ENCODE measurements around the gene ZNF544. TPM values are rescaled to one million over a fixed set of nuclear protein-coding genes. Genes with fewer than 3 reads are reported as not detected.
A peak's percentile ranks its signal among the peaks of the same experiment; 100 is the strongest.

ZNF544 gene
- total RNA-seq (2014; rRNA removed; shearing (Covaris generic); ENCODE audit: low replicate concordance): 6.6 and 15.5 TPM in 2 replicates

DNA sequence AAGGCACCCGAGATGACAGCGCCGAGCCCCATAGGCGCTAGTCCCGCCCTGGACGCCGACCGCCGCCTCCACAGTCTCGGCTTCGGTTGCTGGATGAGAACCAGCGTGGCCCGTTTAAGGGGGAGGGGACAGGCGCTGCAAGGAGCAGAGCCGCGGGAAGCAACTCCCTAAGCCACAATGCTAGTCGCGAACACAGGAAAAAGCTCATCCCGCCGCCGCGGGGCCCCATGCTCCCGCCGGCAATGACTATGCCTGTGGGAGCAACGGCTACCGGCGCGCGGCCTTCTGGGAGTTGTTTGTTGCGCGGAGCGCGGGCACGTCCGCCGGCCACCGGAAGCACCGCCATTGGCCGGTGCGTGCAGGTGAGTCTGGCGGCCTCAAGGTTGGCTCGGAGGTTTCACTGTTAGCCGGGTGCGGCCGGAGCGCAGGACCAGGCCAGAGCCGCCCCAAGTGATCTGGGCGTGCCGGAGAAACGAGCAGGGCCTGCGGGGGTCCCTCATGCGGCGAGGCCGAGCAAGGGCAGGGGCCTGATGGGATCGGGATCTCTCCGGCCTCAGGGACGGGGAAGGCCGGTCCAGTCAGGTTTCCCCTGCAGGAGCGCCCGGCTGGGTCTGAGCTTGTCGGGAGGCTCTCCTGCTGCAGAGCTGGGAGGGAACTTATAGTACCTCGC is at the start of gene ZNF544:
Gene ZNF544 (plus strand): TSS at position 330 of the 670 bp plus-strand sequence. CDS start 15,110 bp downstream, outside the sequence.
- Histone ChIP-seq H3K4me3 (peak within 1 kb of the TSS; percentile 52), H3K36me3 (peaks cover 17% of the 10 kb centered on the region), H3K27me3 (no peaks in the 10 kb centered on the region), H3K9me3 (peaks cover 33% of the 10 kb centered on the region)
- DNase-seq: peak; percentile 64

- peak overlapping the region; percentile 59 for H3K4me3 ChIP-seq
- H3K9me3 ChIP-seq: peaks cover 59% of the 10 kb centered on the region
- peaks cover 5% of the 10 kb centered on the region; the same call in 1 of the 2 replicates for H3K36me3 ChIP-seq
- no peaks in the 10 kb centered on the region for H3K27me3 ChIP-seq
- peak; percentile 40 for DNase-seq
These were observed 46.7 kb upstream of the ZNF544 start for GRCh38 chr19:58181902-58182576.

DNA sequence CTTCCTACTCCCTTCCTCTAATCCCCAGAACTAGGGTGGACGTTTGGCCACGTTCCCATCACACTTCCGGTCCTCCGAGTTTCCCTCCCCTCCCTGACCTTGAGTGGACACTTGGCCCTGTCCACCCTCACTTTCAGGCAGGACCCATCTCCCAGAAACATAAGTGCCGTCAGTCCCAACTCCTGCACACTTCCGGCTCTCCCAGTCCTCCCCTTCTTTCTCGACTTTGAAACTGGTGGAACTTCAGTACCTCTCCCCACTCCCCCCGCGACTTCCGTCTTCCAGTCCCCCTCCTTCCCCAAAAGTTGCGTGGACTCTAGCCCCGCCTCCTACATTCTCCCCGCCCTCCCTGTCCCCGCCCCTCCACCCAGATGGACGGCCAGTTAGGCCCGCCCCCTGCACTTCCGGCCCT is 46.1 kb upstream of the ZNF544 start:
- Histone ChIP-seq H3K27me3 (no peaks in the 10 kb centered on the region), H3K4me3 (peak overlapping the region; percentile 59), H3K9me3 (peaks cover 56% of the 10 kb centered on the region), H3K36me3 (peaks cover 5% of the 10 kb centered on the region; the same call in 1 of the 2 replicates)
- DNase-seq: no peak

- H3K36me3 ChIP-seq: peaks cover 5% of the 10 kb centered on the region; the same call in 1 of the 2 replicates
- DNase-seq: peak; percentile 86
- no peaks in the 10 kb centered on the region for H3K27me3 ChIP-seq
- H3K9me3 ChIP-seq: peaks cover 55% of the 10 kb centered on the region
- peak within 1 kb of the TSS; percentile 59 for H3K4me3 ChIP-seq
These were observed 45.5 kb upstream of the ZNF544 start, which contains the start of gene ZNF274 for GRCh38 chr19:58182989-58183816. Gene ZNF274 (plus strand): TSS chr19:58183061. CDS start chr19:58183966, 905 bp downstream.

- DNase-seq: no peak
- no peaks in the 10 kb centered on the region for H3K27me3 ChIP-seq
- H3K9me3 ChIP-seq: peaks cover 56% of the 10 kb centered on the region
- peak overlapping the region; percentile 59 for H3K4me3 ChIP-seq
- peaks cover 5% of the 10 kb centered on the region; the same call in 1 of the 2 replicates for H3K36me3 ChIP-seq
These were observed 44.9 kb upstream of the ZNF544 start for GRCh38 chr19:58183817-58184215.

DNA sequence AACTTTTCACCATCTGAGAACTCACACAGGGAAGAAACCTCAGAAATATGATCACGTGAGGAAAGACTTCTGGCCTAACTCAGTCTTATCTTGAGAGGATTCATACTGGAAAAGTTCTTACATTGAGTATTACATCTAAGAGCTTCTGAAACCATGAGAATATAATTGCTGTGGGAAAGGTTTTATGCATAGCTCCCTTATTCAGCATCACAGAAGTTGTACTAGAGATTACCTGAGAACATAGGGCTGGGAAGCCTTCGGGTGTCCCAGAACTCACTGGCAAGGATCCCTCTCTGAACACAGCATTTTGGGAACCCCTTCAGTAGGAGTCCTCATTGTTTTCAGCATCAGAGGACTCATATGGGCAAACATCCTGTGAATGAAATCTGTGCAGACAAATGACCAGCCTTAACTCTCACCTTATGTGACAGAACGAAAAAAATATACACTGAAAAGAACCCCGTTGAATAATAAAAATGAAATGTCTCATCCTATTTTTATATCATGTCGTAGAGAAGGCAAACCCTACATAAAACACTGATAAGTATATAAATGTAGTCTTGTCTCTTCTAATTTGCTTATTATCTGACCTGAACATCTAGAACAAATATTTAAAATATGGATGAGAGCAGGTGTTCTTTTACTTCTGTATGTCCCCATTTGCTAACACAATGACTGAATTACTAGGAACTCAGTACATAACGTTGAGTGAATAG is 31.7 kb upstream of the ZNF544 start:
- no peak for DNase-seq
- Histone ChIP-seq H3K4me3 (no peak overlapping the region), H3K27me3 (no peaks in the 10 kb centered on the region), H3K36me3 (peaks cover 9% of the 10 kb centered on the region), H3K9me3 (peaks cover 59% of the 10 kb centered on the region)

- Histone ChIP-seq H3K27me3 (no peaks in the 10 kb centered on the region), H3K9me3 (peaks cover 36% of the 10 kb centered on the region), H3K4me3 (no peak overlapping the region), H3K36me3 (peaks cover 9% of the 10 kb centered on the region)
- no peak for DNase-seq
These were observed 24.8 kb upstream of the ZNF544 start for GRCh38 chr19:58203814-58204475.

DNA sequence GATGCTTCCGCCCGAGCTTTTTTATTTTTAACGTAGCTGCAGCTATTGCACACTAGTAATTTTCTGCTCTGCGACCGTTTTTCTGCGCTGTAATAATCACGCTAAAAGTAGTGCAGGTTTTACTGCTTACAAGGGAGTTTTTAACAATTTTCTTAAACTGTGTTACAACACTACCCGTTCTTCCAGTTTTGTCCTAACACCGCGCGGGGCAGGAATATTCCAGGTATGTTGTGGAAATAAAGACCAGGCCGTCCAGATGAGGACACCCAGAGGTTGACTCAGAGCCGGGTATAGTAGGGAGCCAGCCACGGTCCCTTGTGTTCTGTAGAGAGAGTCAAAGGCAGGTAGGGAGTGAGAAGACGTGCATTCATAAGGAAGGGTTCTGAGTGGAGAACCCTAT is 24.1 kb upstream of the ZNF544 start:
- H3K36me3 ChIP-seq: peaks cover 9% of the 10 kb centered on the region

GRCh38 chr19:58209577-58209976 is 19.1 kb upstream of the ZNF544 start:
- DNase-seq: no peak
- Histone ChIP-seq H3K36me3 (peaks cover 23% of the 10 kb centered on the region), H3K27me3 (no peaks in the 10 kb centered on the region), H3K9me3 (peaks cover 38% of the 10 kb centered on the region), H3K4me3 (no peak overlapping the region)

More for the DNA sequence above, 24.1 kb upstream of the ZNF544 start:
- DNase-seq: no peak
- no peaks in the 10 kb centered on the region for H3K27me3 ChIP-seq
- peaks cover 38% of the 10 kb centered on the region for H3K9me3 ChIP-seq
- no peak overlapping the region for H3K4me3 ChIP-seq

DNA sequence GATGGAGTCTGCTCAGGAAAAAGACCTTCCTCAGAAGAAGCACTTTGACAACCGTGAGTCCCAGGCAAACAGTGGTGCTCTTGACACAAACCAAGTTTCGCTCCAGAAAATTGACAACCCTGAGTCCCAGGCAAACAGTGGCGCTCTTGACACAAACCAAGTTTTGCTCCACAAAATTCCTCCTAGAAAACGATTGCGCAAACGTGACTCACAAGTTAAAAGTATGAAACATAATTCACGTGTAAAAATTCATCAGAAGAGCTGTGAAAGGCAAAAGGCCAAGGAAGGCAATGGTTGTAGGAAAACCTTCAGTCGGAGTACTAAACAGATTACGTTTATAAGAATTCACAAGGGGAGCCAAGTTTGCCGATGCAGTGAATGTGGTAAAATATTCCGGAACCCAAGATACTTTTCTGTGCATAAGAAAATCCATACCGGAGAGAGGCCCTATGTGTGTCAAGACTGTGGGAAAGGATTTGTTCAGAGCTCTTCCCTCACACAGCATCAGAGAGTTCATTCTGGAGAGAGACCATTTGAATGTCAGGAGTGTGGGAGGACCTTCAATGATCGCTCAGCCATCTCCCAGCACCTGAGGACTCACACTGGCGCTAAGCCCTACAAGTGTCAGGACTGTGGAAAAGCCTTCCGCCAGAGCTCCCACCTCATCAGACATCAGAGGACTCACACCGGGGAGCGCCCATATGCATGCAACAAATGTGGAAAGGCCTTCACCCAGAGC is 16.2 kb upstream of the ZNF544 start:
- Histone ChIP-seq H3K9me3 (peaks cover 29% of the 10 kb centered on the region), H3K27me3 (no peaks in the 10 kb centered on the region), H3K4me3 (no peak overlapping the region), H3K36me3 (peaks cover 14% of the 10 kb centered on the region)
- no peak for DNase-seq

DNA sequence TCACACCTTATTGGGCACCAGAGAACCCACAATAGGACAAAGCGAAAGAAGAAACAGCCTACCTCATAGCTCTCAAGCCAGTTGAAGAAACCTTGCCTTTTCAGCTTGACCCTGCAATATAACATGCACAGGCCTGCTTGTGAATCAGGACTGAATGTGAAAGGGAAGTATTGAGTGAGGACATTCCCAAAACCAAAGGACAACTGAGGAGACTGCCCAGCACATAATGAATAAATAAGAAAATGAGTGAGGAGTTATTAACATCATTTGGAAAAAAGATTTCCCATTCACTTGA is 15.7 kb upstream of the ZNF544 start:
- no peaks in the 10 kb centered on the region for H3K27me3 ChIP-seq
- no peak for DNase-seq
- peaks cover 14% of the 10 kb centered on the region for H3K36me3 ChIP-seq
- no peak overlapping the region for H3K4me3 ChIP-seq
- peaks cover 29% of the 10 kb centered on the region for H3K9me3 ChIP-seq

GRCh38 chr19:58217069-58217481 is 11.6 kb upstream of the ZNF544 start:
- DNase-seq: no peak
- peaks cover 25% of the 10 kb centered on the region for H3K9me3 ChIP-seq
- H3K36me3 ChIP-seq: peaks cover 12% of the 10 kb centered on the region; the same call in 1 of the 2 replicates
- H3K27me3 ChIP-seq: no peaks in the 10 kb centered on the region
- H3K4me3 ChIP-seq: no peak overlapping the region

DNA sequence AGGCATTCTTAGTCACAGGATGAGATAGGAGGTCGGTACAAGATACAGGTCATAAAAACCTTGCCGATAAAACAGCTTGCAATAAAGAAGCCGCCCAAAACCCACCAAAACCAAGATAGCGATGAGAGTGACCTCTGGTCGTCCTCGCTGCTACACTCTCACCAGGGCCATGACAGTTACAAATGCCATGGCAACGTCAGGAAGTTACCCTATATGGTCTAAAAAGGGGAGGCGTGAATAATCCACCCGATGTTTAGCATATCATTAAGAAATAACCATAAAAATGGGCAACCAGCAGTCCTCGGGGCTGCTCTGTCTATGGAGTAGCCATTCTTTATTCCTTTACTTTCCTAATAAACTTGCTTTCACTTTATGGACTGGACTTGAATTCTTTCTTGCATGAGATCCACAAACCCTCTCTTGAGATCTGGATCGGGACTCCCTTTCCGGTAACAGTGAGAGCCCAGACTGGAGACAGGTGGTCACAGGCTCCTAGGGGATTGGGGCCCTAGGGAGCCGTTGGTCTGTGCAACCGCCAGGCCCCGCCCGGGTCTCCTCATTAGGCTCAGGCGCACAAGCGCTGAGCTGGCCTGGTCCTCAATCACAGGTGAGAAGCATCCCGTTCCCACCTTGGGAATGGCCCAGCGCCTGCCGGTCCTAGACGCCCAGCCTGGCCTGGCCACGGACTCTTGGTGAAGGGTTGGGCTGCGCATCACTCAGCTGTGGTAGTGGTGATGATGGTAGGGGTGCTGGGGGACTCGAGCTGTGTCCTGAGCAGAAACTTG is 10.9 kb upstream of the ZNF544 start:
- Histone ChIP-seq H3K27me3 (no peaks in the 10 kb centered on the region), H3K9me3 (peaks cover 19% of the 10 kb centered on the region), H3K4me3 (no peak overlapping the region), H3K36me3 (peaks cover 7% of the 10 kb centered on the region; the same call in 1 of the 2 replicates)
- DNase-seq: no peak

- peaks cover 19% of the 10 kb centered on the region for H3K9me3 ChIP-seq
- H3K27me3 ChIP-seq: no peaks in the 10 kb centered on the region
- DNase-seq: no peak
- H3K4me3 ChIP-seq: no peak overlapping the region
- no peaks in the 10 kb centered on the region for H3K36me3 ChIP-seq
These were observed 9.8 kb upstream of the ZNF544 start for GRCh38 chr19:58218899-58219298.

Data from MG63 (cell line).